Measurements from ENCODE around the gene CELF4. TPM values are rescaled to one million over a fixed set of nuclear protein-coding genes. Genes with fewer than 3 reads are reported as not detected.

CELF4 gene
- total RNA-seq, 2 donors from 2014 or later = 1.4 TPM; not detected in 1

DNA sequence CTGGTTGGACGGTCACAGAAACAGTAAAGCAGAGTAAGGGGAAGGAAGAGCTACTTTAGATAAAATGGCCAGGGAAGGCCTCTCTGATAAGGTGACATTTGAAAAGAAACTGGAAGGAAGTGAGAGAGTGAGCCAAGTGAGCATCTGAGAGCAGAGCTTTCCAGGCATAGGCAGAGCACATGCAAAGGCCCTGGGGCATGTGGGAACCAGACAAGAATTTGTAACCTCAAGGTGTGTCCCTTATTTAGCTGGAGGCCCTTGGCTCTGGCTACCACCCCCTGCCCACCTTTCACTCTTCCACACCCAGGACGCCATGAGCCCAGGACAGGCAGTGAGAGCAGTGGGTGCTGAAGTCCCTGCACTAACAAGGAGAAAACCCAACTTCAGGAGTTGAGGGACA lies 116.0 kb downstream of the CELF4 start:
- Histone ChIP-seq H3K27ac (no peak overlapping the region), H3K9me3 (no peaks in the 10 kb centered on the region), H3K9ac (ENCODE audit: low read depth in 2 of 2, low read length in 2 of 2) (no peak overlapping the region), H3K4me1 (no peaks in the 10 kb centered on the region), H3K36me3 (no peaks in the 10 kb centered on the region), H3K4me3 (no peak overlapping the region), H3K27me3 (no peaks in the 10 kb centered on the region)
- intact Hi-C loops (cut with DNase I) = loop anchor here (10.0 kb wide), 1 partner anchor 85 kb away; no protein-coding TSS in a partner anchor
- no peak for DNase-seq
- TF ChIP-seq, protein P1, sequence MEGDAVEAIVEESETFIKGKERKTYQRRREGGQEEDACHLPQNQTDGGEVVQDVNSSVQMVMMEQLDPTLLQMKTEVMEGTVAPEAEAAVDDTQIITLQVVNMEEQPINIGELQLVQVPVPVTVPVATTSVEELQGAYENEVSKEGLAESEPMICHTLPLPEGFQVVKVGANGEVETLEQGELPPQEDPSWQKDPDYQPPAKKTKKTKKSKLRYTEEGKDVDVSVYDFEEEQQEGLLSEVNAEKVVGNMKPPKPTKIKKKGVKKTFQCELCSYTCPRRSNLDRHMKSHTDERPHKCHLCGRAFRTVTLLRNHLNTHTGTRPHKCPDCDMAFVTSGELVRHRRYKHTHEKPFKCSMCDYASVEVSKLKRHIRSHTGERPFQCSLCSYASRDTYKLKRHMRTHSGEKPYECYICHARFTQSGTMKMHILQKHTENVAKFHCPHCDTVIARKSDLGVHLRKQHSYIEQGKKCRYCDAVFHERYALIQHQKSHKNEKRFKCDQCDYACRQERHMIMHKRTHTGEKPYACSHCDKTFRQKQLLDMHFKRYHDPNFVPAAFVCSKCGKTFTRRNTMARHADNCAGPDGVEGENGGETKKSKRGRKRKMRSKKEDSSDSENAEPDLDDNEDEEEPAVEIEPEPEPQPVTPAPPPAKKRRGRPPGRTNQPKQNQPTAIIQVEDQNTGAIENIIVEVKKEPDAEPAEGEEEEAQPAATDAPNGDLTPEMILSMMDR (IDR thresholded peaks at IDR 0.05) = no peak

DNA sequence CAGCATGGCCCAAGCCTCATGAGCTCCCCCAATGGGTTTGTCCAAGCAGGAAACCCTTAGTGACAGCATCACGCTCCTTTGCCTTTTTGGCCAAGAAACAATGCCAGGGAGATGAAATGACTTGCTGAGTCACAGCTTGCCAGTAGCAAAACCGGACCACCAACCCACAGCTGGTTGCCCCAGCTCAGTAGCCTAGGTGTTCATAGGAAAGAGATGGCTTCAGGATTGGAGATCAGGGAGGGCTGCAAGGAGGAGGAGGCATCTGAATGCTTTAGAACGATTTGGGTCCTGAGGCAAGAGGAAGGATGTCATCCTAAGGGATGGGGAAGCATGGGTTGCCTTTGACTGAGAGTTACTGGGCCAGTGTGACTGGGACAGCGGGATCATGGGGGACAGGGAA lies 116.7 kb downstream of the CELF4 start:
- intact Hi-C loops (cut with DNase I) = loop anchor here (10.0 kb wide), 1 partner anchor 86 kb away; no protein-coding TSS in a partner anchor
- Histone ChIP-seq H3K9me3 (no peaks in the 10 kb centered on the region), H3K4me1 (no peaks in the 10 kb centered on the region), H3K9ac (ENCODE audit: low read depth in 2 of 2, low read length in 2 of 2) (no peak overlapping the region), H3K4me3 (no peak overlapping the region), H3K36me3 (no peaks in the 10 kb centered on the region), H3K27ac (no peak overlapping the region), H3K27me3 (no peaks in the 10 kb centered on the region)
- TF ChIP-seq, protein P1 (IDR thresholded peaks at IDR 0.05) = no peak
- DNase-seq = no peak

DNA sequence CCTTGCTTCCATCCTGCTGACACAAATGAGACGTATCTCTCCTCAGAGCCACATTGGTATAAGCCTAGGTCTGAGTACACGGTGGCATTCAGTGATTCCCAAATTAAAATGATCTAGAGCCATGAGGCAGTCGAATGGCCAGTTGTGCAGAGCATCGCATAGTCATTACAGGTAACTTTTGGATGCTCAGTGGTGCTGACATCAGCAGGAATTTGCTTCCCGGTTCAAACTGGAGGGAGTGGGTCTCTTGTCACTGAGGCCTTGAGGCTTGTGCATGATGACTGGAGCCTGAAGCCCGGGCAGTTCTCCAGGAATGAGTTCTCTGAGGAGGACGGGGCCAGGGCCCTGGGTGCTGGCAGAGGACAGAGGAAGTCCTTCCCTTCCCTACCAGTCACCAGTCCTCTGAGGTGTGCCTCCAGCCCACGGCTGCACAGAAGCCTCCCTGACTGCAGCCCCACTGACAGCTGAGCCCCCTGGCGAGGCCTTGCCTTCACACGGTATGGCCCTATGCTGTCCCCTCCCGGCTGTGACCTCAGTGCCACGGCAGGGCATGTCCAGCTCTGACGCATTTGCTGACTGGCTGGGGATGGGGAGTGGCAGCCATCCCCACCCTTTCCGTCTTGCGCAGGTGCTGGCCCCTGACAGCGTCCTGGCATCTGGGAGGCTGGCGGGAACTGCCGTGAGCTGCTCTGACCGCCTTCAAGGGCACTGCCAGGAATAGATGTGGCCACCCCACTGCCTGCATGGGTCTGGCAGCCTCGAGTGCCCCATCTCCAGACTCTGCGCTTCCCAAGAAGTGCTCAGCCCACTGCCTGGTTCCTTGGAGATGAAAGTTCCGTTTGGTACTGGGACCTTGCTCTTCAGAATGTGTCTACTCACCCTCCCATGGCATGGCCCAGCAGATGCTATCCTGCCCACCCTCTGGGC lies 117.4 kb downstream of the CELF4 start:
- no peaks in the 10 kb centered on the region for H3K9me3 ChIP-seq
- TF ChIP-seq, protein P1 (IDR thresholded peaks at IDR 0.05) = no peak
- no peaks in the 10 kb centered on the region for H3K27me3 ChIP-seq
- DNase-seq = no peak
- H3K27ac ChIP-seq = no peak overlapping the region
- no peaks in the 10 kb centered on the region for H3K36me3 ChIP-seq
- H3K9ac ChIP-seq (ENCODE audit: low read depth in 2 of 2, low read length in 2 of 2) = no peak overlapping the region
- intact Hi-C loops (cut with DNase I) = loop anchor here (10.0 kb wide), 1 partner anchor 87 kb away; no protein-coding TSS in a partner anchor
- H3K4me3 ChIP-seq = no peak overlapping the region
- H3K4me1 ChIP-seq = no peaks in the 10 kb centered on the region

DNA sequence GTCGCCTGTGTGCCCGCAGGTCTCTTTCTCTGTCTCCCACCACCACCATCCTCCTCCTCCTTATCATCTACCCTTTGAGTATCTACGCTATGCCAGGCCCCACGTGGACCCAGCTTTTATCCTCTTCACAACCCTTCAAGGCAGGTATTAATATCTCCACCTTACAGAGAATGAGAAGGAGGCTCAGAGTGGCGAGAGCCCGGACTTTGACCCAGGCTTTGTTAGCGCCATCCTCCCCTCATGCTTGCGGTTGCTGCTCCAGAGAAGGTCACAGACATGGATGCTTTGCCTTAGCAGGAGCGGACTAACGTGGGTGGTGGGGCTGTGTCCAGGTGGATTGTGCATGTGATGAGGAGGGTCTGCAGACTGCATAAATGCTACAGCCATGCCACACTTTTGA lies 119.8 kb downstream of the CELF4 start:
- Histone ChIP-seq H3K27me3 (no peaks in the 10 kb centered on the region), H3K9ac (ENCODE audit: low read depth in 2 of 2, low read length in 2 of 2) (no peak overlapping the region), H3K4me3 (no peak overlapping the region), H3K36me3 (no peaks in the 10 kb centered on the region), H3K27ac (no peak overlapping the region), H3K9me3 (no peaks in the 10 kb centered on the region), H3K4me1 (no peaks in the 10 kb centered on the region)
- DNase-seq = no peak
- TF ChIP-seq, protein P1 (IDR thresholded peaks at IDR 0.05) = no peak
- intact Hi-C loops (cut with DNase I) = loop anchor here (10.0 kb wide), 1 partner anchor 89 kb away; no protein-coding TSS in a partner anchor

DNA sequence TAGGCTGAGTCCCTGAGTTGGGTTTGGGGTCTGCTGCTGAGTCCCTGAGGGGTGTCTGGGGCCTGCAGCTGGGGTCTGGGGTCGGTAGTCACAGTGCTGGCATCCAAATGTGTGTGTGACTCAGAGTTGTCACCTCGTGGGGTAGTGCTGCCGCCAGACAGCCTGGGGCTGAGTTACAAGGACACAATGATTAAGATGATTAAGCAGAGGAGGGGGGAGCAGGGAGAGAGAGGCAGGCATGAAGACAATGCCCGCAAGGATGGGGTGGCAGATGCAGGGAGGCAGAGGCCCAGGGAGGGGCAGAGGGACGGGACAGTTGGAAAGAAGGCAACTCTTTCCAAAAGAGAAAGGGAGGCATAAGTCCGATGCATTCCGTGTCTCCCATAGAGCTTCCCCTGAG lies 120.2 kb downstream of the CELF4 start:
- Histone ChIP-seq H3K4me3 (no peak overlapping the region), H3K9me3 (no peaks in the 10 kb centered on the region), H3K4me1 (no peaks in the 10 kb centered on the region), H3K36me3 (no peaks in the 10 kb centered on the region), H3K9ac (ENCODE audit: low read depth in 2 of 2, low read length in 2 of 2) (no peak overlapping the region), H3K27ac (no peak overlapping the region), H3K27me3 (no peaks in the 10 kb centered on the region)
- TF ChIP-seq, protein P1 (IDR thresholded peaks at IDR 0.05) = no peak
- DNase-seq = no peak
- intact Hi-C loops (cut with DNase I) = loop anchor here (10.0 kb wide), 1 partner anchor 89 kb away; no protein-coding TSS in a partner anchor

Data from colonic mucosa (tissue), 4 donors.